GM21381 (cell line): Measurements from ENCODE around the gene FMO1.
A peak's percentile ranks its signal among the peaks of the same experiment; 100 is the strongest.
"Not testable (repeated sequence)": the region's sequence is repeated elsewhere in the genome, so short reads cannot be mapped to it uniquely, and the experiment has no call there.

Source experiments
- ATAC-seq: cut with Tn5 transposase; IDR thresholded peaks from one replicate; pipeline ENCODE4 v1.9.1; 2021; ENCODE audit warnings: mild to moderate bottlenecking, moderate library complexity; ENCODE audit not compliant: unreplicated experiment

FMO1 gene

DNA sequence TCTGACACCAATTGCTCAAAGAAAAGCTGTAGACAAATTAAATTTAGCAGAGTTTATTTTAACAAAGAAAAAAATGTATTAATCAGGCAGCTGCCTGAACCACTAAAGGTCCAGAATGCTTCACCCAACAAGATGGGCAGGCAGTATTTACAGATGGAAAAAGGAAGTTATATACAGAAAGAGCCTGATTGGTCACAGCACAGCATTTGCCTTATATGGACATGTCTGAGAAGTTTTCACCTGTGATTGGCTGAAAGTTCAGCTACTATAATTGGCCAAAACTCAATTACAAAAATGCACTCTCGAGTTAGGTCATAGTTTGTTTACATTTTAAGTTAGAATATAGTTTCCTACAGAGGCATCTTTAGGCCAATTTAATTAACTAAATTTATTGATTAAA, 15.1 kb upstream of the FMO1 start:
- no peak for ATAC-seq

DNA sequence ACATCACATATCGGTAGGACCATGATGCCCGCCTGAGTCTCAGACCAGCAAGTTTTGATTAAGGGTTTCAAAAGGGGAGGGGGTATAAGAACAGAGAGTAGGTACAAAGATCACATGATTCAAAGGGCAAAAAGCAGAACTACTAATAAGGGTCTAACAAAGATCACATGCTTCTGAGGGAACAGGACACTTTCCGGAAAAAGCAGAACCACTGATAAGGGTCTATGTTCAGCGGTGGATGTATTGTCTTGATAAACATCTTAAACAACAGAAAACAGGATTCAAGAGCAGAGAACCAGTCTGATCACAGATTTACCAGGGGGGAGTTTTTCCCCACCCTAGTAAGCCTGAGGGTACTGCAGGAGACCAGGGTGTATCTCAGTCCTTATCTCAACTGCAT, 12.1 kb upstream of the FMO1 start:
- not testable (repeated sequence) for ATAC-seq

DNA sequence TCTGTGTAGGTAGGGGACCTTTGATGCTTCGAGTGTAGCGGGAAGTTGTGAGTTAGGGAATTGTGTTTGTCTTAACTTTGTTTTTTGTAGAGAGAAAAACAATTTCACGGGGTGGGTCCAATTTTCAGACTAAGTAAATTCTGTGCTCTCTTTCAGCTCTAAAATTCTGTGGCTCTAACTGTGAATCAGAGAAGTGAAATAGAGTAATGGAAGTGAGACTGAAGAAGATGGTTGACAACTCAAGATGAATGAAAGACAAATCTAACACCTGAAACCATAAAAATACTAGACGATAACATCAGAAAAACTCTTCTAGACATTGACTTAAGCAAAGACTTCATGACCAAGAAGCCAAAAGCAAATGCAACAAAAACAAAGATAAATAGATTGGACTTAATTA, 4.4 kb upstream of the FMO1 start:
- ATAC-seq: no peak

DNA sequence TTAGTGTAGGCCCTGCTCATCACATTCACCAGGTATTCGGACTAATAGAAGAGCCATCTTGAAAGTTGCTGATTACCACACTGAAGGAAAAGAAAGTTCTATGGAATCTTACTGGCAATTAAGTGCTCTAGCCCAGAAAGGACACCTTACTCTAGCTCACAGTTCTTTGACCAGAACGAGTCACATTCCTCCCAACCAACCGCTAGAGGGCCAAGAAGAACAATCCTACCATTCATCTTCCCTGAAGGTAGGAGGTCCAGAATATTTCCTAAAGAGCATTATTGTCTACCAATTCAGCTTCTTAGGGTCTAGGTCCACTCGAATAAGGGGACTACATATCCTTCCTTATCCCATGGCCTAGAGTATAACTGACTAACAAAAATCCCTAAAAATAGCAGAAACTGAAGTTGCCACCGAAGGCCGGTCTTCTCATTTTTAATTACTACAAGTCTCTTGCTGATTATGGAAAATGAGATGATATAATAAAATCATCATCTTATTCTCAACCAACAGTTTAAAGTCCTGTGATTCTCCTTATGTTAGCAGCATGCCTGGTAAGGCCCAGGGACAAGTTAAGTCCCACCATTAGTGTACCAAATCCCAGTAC, 2.7 kb upstream of the FMO1 start:
- peak; percentile 89 for ATAC-seq

DNA sequence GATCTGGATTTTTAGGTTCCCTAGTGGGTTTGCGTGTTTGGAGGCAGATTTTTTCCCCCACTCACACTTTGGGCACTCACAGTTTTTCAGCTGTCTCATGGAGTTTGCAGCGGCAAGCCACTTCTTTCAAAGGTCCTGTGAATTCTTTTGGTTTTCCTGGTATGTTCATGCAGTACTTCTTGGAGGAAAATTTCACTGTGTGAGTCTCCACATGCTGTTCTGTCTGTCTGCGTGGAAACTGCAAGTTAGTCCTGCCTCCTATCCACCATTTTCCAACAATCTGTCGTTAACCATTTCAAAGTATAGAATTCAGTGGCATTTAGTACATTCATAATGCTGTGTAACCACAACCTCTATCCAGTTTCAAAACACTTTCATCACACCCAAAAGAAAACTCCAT, 793 bp upstream of the FMO1 start:
- ATAC-seq: no peak

DNA sequence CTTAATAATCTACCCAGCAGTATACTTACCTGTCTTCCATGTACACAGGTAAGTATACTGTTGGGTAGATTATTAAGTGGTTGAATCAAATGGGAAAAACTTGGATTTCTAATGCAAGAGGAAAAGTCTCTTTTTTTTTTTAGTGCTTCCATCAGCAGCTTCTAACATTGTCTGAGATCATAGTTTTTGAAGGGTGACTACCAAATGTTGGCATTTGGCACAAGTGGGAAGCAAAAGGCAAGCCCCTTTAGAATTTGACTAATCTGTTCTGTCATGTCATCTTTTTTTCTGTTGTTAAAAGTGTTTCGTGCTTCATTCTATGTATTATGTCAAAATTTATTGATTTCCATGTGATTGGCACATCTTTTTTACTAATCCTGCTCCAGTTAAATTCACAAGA, 547 bp downstream of the FMO1 start:
- ATAC-seq: no peak

DNA sequence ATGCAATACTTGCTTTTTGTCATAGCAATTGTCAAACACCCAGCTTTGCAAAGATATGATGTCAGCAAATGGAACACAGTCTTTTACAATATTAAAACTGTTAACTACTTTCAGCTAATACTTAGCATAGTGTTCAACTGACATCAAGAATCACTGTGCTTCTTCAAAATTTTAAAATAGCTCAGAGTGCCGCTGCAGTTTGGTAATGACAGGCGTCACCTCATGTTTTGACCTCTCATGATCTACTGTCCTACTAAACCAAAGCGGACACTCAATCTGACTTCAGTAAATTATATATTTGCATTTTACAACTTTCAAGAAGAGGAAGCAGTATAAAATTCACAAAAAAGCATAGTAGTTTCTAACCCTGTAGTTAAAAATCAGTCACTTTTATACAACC, 2.0 kb downstream of the FMO1 start:
- no peak for ATAC-seq

DNA sequence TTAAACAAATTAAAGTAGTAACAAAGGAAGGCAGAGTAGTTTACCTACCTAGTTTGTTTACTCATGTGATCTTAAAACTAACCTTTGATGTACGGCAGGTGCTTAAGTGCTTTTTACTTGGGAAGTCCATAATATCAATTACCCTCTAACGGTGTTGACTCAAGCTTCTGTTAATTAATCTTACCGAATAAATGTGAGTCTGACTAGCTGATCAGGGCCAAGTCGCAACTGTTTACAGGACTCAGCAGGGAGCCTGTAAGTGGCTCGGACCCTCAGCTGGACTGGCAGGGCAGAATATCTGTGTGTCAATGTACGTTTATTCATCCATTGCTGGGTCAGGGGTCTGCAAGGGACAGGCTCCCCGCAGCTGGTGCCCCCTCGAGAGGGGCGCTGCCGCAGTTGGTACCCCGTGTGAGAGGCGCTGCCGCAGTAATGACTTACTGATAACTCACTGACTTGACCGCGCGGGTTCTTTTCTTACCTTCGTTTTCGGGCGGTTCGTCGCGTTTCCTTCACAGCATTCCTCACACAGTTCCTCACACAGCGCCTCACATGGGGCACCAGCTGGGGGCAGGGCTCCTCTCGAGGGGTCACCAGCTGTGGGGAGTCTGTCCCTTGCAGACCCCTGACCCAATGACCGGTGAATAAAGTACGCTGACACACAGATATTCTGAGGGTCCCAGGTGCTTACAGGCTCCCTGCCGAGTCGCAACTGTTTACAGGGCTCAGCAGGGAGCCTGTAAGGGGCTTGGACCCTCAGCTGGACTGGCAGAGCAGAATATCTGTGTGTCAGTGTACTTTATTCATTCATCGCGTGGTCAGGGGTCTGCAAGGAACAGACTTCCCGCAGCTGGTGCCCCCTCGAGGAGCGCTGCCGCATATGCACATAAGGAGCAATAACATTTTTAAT, 3.0 kb downstream of the FMO1 start:
- ATAC-seq: peak; percentile 57

DNA sequence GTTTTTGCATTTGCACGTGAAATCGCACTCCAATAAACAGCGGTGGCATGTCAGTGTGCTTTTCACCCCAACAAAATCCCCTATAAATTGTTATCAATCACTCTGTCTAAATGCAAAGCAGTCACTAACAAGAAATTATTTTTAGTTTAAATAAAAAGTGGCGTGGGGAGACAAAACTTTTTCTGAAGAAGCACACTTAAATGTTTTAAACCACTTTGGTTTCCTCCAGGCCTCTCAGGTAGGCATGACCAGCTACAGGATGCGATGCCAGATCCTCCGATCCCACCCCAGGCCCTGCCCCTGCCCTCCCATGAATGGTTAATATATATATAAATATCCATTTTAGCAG, 3.6 kb downstream of the FMO1 start:
- no peak for ATAC-seq

DNA sequence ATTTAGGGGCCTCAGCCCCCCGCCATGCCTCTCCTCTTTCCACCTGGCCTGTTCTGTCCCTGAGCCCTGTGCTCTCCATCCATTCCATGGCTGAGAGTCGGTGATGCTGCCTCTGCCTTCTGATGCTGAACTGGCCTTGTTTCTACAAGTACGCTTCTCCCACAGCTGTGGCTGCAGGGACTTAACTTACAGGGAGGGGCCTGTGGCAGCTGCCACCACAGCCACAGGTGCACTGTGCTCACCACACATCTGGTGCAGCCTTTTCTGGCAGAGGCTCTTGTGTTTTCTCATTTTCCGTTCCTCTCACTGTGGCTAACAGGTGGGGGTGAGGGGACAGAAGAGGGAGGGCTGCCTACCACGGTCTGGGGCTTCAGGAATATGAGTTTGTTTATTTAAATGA, 4.2 kb downstream of the FMO1 start:
- peak; percentile 93 for ATAC-seq

DNA sequence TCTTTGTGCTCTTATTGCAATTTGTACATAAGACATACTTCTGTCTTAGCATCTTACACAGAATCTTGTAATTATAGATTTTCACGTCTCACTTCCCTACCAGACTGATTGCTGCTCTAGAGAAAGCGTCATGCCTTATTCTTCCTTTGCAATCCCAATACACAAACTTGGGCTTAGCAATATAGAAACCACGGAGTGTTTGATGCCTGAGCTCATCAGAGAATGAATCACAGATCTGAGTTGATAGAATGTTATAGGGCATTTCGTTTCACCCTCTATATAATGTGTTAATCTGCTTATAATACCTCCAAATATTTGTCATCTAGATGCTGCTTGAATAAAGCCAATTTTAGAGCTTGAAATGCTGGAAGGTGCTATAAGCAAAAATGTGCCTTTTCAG, 6.6 kb downstream of the FMO1 start:
- no peak for ATAC-seq

DNA sequence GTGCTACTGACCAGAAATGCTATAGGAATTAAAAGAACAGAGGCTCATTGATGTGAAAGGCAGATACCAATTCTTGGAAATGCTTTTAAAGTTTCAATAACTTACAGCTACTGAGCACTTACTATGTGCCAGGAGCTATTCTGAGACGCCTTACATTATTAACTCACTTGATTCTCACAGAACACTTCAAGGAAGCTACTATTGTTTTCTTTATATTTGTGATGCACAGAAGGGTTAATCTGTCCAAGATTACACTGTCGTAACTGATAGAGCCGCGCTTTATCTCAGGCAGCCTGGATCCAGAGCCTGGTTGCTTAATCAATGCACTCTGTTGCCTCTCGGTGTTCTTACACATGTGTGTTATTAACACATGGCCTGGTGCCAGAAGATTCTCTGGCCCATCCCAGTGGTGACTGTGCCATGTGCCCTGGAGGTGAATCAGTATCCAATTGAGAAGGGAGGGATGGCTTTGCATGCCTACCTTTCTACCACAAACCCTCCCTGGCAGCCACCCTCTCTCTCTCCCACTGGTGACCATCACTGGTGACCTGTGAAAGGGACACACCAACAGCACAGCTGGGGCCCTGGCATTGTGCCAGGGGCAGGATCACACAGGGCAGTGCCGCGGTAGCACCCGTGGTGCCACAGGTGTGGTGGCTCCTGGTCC, 8.8 kb downstream of the FMO1 start:
- no peak for ATAC-seq

DNA sequence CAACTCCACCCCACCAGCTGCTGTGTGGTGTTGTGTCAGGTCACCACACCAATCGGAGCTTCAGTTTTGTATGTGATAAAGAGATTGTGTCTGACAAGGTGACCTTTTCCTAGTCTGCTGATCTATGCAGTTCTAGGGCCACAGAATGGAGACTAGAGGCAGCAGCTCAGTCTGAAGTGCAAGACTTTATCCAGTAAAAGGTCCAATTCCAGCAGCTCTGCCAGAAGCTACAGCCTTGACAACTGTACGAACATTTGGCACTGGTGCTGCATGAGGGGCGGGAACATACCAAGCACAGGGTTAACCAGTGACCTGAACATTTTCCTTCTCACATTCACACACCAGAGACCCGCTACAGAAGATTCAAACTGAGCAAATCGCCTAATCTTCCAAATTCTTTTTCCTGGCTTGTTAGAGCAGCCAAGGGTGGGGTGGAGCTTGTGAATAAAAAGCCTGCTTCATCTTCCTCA, 9.3 kb downstream of the FMO1 start:
- no peak for ATAC-seq

DNA sequence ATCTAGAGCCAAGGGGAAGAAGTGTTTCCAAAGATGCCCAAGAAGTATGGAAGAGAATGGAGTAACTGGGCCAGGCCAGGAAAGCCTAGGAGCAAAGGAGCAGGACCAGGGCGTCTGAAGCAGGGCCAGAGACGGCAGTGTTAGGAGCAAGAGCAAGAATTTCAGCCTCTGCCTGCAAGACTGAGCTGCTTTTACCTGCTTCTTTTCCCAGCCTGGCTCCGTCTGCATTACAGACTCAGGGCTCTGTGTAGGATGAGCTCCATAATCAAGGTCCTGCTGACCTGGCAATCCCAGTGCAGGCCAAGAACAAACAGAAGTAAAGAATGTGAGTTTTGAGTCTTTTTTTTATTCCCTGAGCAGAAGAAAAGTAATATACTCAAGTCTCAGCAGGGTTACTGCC, 10.1 kb downstream of the FMO1 start:
- ATAC-seq: no peak

DNA sequence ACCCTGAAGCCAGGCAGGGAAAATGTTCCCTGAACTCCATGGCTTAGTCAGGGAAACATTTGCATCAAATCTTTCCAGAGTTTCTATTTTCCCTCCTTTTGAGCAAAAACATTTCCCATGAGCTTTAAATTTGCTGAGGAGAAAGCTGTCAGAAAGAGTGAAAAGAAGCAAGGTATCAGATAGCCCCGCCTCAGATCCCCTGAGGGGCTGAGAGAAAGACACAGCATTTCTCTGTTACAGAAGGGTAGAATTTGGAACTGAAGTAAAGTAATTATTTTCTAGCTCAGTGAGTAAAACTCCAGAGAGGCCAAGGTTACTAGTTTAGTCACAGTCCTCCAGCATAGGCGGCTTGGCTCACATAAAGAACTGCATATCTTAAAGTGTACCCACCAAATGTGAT, 10.6 kb downstream of the FMO1 start:
- ATAC-seq: no peak

DNA sequence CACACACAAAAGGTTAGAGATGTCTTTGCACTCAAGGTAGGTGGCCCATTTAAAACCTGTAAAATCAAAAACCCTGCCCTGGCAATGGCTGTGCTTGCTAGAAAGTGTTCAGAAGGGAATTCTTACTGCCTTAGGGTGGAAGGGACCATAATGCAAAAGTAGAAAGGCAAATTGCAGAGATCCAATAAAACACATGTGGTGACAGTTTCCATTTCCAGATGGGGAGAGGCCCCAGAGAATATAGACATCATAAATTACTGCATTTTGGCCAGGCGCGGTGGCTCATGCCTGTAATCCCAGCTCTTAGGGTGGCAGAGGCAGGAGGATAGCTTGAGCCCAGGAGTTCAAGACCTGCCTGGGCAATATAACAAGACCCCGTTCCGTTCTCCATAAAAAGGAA, 13.0 kb downstream of the FMO1 start:
- ATAC-seq: no peak

DNA sequence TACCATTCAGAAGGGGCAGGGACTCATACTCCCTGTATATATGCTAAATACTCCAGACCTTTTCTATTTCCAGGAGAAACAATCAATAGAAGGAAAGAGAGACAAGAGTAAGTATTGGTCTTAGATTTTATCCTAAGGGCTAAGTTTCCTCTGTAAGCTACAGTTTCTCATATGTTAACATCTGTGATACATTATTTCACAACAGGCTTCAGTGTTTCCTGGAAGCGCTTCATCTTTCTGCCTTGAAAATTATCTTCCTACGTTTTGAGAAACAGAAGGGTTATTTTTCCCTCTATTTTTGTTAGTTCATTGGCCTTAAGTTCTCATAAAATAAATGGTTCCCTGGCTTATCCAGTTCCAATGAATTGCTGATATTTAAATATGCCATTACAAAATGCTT, 15.6 kb downstream of the FMO1 start:
- no peak for ATAC-seq

DNA sequence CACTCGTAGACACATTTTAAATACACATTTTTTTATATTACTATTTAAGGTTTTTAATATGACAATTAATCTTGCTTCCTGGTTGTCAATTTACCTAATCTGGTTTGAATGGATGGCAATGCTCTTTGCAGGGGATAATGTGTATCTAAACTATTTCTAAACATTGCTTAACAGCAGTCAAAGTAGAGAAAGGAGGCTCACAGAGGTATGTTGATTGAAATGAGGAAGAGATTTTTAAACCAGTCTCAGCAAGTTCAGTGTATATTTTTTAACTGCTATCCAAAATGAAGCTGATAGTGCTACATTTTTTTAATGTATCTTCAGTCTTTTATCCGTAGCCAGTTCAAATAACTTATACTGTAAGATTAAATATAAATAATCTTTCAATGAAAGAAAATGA, 17.4 kb downstream of the FMO1 start:
- no peak for ATAC-seq

DNA sequence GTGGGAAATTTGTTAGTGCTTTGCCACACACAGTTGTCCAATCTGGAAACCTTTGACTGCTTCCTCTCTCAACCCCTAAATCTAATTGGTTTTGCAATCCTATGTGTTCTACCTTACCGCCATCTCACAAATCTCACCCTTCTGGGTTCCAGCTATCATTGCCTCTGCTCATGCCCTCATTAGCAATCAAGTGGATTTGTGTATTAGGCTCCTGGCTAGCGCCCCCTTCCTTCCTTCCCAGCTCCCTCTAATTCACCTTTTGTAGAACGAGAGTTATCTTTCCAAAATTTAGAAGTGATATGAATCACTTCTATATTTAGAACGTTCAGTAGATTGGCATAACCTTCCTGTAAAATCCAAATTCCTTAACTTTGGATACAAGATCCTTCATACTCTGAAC, 18.6 kb downstream of the FMO1 start:
- no peak for ATAC-seq

DNA sequence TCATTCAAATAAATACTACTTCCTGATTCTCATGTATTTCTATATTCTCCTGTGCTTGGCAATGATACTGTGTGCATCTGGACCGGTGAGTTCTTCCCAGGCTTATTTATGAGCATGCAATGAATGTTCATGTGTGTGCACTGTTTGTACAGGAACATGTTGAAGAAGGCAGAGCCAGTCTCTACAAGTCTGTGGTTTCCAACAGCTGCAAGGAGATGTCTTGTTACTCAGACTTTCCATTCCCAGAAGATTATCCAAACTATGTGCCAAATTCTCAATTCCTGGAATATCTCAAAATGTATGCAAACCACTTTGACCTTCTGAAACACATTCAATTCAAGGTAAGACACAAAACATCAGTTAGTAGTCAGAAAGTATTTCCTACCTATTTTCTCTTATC, 19.1 kb downstream of the FMO1 start:
- no peak for ATAC-seq

DNA sequence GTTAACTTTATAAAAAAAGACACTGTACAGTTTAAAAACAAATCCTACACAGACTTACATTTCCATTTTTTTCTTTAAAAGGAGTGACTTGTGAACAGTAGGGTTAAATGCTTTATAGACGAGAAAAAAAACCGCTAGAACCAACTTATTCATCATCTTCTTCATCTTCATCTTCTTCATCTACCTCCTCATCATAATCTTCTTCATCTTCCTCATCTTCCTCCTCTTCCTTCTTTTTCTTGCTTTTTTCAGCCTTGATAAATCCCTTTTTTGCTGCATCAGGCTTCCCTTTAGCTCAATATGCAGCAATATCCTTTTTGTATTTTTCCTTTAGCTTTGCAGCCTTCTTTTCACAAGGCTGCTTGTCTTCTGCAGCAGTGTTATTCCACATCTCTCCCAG, 22.5 kb downstream of the FMO1 start:
- ATAC-seq: no peak

DNA sequence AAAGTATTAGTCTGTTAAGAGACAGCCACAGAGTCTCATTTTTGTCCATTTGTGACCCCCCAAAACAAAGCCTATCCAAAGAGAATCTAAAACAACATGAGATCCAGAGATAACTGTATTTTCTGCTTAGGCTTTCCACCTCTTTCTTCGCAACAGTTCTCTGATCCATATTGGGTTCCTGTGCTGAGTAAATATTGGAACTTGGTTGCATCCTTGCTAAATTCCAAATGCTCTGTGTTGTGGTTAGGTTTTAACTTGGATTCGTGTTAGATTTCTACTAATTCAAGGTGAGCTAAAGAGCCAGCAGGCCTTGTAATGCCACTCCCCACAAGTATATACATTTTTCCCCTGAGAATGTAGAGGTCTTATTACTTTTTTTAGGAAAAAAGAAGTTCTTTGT, 29.2 kb downstream of the FMO1 start:
- ATAC-seq: no peak
